GM21786 (cell line): Measurements from ENCODE around the gene ZSCAN22.
A peak's percentile ranks its signal among the peaks of the same experiment; 100 is the strongest.

Source experiments
- ATAC-seq: cut with Tn5 transposase; IDR thresholded peaks from one replicate; pipeline ENCODE4 v1.9.1; 2021; ENCODE audit not compliant: unreplicated experiment

Gene ZSCAN22

GRCh38 chr19:58350871-58351557, 24.2 kb downstream of the ZSCAN22 start:
- no peak for ATAC-seq

- no peak for ATAC-seq
Measured at GRCh38 chr19:58351558-58351878, 24.7 kb downstream of the ZSCAN22 start.

- ATAC-seq = no peak
Measured at GRCh38 chr19:58351990-58352755, 25.4 kb downstream of the ZSCAN22 start.

GRCh38 chr19:58352760-58353671, 26.2 kb downstream of the ZSCAN22 start, which contains the start of gene A1BG:
TSS of gene A1BG (minus strand) at chr19:58353492. CDS start at chr19:58353437, 55 bp downstream.
- no peak for ATAC-seq

- no peak for ATAC-seq
Measured at GRCh38 chr19:58353717-58354477, 27.1 kb downstream of the ZSCAN22 start.

- ATAC-seq = no peak
Measured at GRCh38 chr19:58354478-58355030, 27.8 kb downstream of the ZSCAN22 start.

GRCh38 chr19:58355215-58355796, 28.5 kb downstream of the ZSCAN22 start:
- no peak for ATAC-seq

- ATAC-seq = no peak
Measured at GRCh38 chr19:58355908-58356765, 29.3 kb downstream of the ZSCAN22 start.

GRCh38 chr19:58356766-58357480, 30.1 kb downstream of the ZSCAN22 start:
- no peak for ATAC-seq

GRCh38 chr19:58357481-58358145, 30.8 kb downstream of the ZSCAN22 start:
- no peak for ATAC-seq

- ATAC-seq = no peak
Measured at GRCh38 chr19:58361900-58362271, 35.1 kb downstream of the ZSCAN22 start.

- ATAC-seq = peak; percentile 87
Measured at GRCh38 chr19:58362272-58362994, 35.6 kb downstream of the ZSCAN22 start, which contains the start of gene ZNF497. TSS of gene ZNF497 (minus strand) at chr19:58362751. CDS start at chr19:58357635, 5,116 bp downstream.

GRCh38 chr19:58364146-58364545, 37.4 kb downstream of the ZSCAN22 start:
- ATAC-seq = no peak

GRCh38 chr19:58366585-58367430, 40.0 kb downstream of the ZSCAN22 start:
- ATAC-seq = no peak

- no peak for ATAC-seq
Measured at GRCh38 chr19:58367698-58368454, 41.1 kb downstream of the ZSCAN22 start.
